ENCODE data around the gene ACTR3C.
"Not testable (repeated sequence)": the region's sequence is repeated elsewhere in the genome, so short reads cannot be mapped to it uniquely, and the experiment has no call there.

ACTR3C gene

DNA sequence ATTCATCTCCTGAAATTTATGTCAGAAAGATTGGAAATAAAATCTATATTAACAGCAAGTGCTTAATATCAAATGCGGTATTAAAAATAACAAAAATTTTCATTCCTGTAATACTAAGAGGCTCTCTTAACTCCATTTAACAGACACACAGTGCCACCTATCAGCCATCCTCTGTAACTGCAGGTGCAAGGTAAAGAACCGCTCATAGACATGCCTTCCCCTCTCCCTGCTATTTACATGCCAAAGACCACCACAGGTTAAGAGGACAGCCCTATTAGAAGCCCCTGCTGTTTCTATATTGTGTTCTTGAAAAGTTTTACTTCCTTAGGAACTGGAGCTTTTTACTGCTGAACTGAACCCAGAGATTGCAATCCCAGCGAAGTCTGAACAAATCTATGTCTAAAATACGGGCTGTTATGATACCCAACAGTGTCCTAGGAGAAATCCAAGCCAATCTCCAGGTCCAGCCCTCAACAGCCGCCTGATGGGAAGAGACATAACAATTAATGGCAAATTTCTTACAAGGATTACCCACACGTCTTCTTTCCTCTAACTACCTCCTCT is 47.1 kb downstream of the ACTR3C start:
- not testable (repeated sequence) for DNase-seq

- not testable (repeated sequence) for DNase-seq
These were observed 51.4 kb downstream of the ACTR3C start for GRCh38 chr7:150271898-150272297.

GRCh38 chr7:150270101-150270824 is 53.1 kb downstream of the ACTR3C start:
- DNase-seq = not testable (repeated sequence)

GRCh38 chr7:150268798-150269197 is 54.5 kb downstream of the ACTR3C start:
- DNase-seq = not testable (repeated sequence)

- not testable (repeated sequence) for DNase-seq
These were observed 55.1 kb downstream of the ACTR3C start for GRCh38 chr7:150268287-150268686.

GRCh38 chr7:150266953-150267665 is 56.2 kb downstream of the ACTR3C start:
- DNase-seq = not testable (repeated sequence)

DNA sequence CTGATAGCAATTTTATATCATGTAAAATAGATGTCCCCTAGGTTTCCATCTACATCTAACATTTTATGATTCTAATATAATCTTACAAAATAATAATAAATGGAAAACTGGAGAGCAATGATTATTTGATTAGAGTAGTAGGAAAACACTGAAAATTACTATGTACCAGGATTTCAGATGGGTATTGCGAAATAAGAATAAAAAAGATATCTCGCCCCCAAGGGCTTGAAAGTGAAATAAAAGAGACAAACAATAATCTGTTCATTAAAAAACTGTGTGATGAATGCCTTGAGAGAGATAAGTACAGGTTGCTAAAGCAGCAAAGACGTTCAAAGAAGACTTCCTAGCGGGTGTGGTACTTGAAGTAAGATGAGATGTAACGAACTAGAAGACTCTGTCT is 60.7 kb downstream of the ACTR3C start:
- not testable (repeated sequence) for DNase-seq

DNA sequence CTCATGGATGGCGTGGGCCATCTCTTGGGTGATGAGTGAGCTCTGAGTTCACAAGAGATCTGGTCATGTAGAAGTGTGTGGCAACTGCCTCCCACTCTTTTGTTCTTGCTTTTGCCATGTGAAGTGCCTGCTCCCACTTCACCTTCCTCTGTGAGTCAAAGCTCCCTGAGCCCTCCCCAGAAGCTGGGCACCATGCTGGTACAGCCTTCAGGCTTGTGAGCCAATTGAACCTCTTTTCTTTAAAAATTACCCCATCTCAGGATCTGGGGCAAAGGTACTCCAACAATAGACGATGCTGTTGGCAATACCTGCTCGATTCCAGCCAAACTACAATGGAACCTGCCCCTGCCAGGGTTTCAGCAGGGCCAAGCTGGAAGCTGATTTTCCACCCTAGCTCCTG is 75.6 kb downstream of the ACTR3C start:
- DNase-seq = not testable (repeated sequence)

DNA sequence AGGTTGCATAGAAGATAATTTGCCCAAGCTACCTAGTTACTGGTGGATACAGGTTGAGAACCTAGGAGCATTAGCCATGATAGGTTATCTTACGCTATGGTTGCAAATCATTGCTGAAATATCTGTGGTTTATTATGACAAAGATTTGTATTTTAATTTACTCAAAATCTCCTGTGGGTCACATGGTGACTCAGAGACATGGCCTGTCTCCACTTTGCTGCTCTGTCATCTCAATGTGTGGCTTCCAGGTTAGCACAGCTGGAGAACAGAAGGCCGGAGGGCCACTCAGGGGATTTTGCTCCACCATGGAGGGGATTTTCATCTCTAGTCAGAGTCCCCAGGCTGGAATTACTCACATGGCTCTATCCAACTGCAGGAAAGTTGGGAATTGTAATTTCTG is 78.1 kb downstream of the ACTR3C start:
- DNase-seq = not testable (repeated sequence)

DNA sequence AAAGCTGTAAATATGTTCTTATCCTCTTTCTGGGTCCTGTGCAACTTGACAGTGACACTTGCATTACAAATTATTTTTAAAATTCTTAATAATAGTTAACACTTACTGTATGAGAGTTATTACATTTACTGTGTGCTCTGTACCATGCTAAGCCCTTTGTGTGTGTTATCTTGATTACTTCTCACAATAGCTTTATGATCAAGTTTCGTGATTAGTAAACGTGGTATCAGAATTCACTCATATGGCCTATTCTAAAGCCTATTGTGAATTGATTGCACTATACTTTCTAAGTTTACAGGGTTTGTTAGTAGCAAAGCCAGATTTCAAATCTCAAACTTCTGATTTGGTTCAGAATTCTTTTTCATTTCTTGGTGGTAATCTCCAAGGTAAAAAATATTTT is 80.4 kb downstream of the ACTR3C start:
- DNase-seq = not testable (repeated sequence)

- DNase-seq = not testable (repeated sequence)
These were observed 97.9 kb downstream of the ACTR3C start for GRCh38 chr7:150225444-150225843.

- DNase-seq = not testable (repeated sequence)
These were observed 101.0 kb downstream of the ACTR3C start for GRCh38 chr7:150222083-150222972.

DNA sequence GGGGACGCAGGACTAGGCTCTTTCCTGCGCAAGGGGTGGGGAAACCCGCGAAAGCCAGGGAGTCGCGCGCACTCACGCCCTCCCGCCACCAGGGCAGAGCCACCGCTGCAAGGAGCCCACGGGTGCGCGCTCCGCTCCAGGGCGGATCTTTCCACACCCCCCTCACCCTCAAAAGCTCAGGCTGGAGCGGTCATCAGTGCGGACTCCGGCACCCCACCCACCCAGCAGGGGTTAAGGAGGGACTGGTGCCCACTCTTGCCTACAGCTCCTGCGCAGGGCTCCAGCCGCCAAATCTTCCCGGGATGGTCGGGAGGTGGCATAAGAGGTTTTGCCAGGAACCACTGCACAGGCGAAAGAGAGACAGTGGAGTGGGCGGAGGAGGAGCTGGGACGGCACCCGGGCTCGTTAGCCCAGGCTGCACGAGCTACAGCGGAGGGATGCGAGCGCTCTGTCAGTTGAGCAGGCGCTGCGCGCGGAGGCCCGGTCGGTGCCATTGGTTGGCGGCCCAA is 102.6 kb downstream of the ACTR3C start:
- not testable (repeated sequence) for DNase-seq

DNA sequence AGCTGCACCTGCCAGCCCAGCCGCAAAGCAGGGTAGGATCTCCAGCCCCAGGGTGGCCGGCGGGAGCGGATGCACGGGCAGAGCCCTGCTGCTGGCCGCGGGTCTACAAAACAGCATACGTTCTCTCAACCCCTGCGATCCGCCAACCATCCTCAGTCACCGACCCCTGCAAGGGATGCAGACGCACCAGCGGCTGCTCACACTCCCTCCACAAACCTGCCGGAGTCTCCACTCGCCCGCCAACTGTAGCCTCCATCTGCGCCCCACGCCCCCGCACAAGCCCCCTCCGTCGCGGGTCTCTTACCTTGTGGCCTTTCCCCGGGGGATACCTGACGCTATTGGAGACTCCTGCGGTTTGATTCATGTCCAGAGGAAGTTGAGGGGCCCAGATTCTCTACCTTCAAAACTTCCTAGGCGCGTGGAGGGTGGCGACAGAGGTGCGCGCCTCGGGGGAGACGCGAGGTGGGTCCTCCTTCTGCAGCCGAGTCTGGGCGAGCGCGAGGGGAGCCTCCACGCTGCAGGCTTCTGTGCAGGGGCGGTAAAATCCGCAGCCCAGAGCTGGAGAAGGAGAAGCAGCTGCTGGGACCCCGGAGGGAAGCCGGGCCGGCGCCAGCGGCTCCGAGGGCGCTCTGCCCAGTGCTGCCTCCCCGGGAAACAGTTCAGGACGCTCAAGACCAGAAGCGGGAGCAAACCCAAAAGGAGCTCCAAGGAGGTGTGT is 103.2 kb downstream of the ACTR3C start:
- DNase-seq = not testable (repeated sequence)

DNA sequence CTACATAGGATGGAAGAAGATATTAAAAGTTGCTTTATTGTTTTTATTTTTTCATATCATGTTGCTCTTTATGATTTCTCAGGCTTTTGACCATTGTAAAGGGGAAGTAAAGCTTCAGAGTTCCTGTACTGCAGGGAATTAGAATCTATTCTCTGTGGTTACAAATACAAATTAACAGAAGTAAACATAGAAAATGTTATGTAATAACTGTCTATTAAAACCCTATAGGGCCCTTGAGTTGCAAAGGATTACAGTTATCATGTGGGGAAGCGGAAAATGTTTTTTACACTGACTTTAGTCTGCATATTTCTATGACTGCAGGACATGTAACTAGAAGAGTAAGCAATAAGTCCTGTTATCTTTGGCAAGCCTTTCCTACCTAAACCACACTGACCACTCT is 116.5 kb downstream of the ACTR3C start:
- DNase-seq = not testable (repeated sequence)

- not testable (repeated sequence) for DNase-seq
These were observed 117.5 kb downstream of the ACTR3C start for GRCh38 chr7:150205866-150206265.

- not testable (repeated sequence) for DNase-seq
These were observed 118.8 kb downstream of the ACTR3C start for GRCh38 chr7:150204577-150204976.

DNA sequence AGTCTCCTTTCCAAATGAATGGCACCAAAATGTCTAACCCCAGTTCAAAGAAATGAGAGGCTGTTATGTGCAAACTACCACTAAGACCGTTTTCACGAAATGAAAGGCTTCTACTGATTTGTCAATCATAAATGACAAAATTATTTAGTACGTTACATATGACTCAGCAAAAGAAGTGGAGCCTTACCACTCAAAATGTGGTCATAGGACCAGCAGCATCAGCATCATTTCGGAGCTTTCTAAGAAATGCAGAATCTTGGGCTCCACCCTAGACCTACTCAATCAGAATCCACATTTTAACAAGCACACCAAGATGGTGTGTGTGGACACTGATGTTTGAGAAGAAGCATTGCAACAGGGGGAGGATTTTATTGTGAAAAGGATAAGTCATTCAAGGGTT is 120.5 kb downstream of the ACTR3C start:
- not testable (repeated sequence) for DNase-seq

Data from NCI-H187 (cell line).